Measurements from ENCODE around the gene PODXL2.
A peak's percentile ranks its signal among the peaks of the same experiment; 100 is the strongest.

The PODXL2 gene

GRCh38 chr3:127639173-127640041 is 10.4 kb downstream of the PODXL2 start:
- DNase-seq (ENCODE audit: low spot score) (no peak), ATAC-seq (ENCODE audit: low read depth) (peak; percentile 76)
- Histone ChIP-seq H3K27ac (ENCODE audit: poor library complexity, severe bottlenecking) (peak overlapping the region; percentile 1), H3K27me3 (ENCODE audit: insufficient read depth, poor library complexity, severe bottlenecking) (no peaks in the 10 kb centered on the region), H3K9me3 (ENCODE audit: severe bottlenecking) (no peaks in the 10 kb centered on the region), H3K4me3 (ENCODE audit: severe bottlenecking) (no peak overlapping the region), H3K4me1 (ENCODE audit: insufficient read depth, poor library complexity, severe bottlenecking) (no peaks in the 10 kb centered on the region), H3K36me3 (ENCODE audit: low read depth) (no peaks in the 10 kb centered on the region)
- TF ChIP-seq, protein P1, sequence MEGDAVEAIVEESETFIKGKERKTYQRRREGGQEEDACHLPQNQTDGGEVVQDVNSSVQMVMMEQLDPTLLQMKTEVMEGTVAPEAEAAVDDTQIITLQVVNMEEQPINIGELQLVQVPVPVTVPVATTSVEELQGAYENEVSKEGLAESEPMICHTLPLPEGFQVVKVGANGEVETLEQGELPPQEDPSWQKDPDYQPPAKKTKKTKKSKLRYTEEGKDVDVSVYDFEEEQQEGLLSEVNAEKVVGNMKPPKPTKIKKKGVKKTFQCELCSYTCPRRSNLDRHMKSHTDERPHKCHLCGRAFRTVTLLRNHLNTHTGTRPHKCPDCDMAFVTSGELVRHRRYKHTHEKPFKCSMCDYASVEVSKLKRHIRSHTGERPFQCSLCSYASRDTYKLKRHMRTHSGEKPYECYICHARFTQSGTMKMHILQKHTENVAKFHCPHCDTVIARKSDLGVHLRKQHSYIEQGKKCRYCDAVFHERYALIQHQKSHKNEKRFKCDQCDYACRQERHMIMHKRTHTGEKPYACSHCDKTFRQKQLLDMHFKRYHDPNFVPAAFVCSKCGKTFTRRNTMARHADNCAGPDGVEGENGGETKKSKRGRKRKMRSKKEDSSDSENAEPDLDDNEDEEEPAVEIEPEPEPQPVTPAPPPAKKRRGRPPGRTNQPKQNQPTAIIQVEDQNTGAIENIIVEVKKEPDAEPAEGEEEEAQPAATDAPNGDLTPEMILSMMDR (IDR thresholded peaks at IDR 0.05; ENCODE audit: poor library complexity, severe bottlenecking), result no peak

DNA sequence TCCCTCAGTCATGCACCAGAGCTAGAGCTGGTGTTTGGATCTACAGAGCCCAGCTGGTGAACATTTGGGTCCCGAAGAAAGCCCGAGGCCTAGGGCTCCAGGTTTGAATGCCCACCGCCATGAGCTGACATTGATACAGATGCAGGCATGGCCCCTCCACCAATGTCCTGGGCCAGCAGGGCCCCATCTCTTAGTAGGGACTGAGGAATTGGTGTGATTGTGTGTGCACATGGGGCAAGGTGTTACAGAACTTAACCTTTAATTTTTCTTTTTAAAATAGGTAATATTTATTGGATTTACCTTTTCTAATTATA is 11.0 kb downstream of the PODXL2 start:
- Histone ChIP-seq H3K9me3 (ENCODE audit: severe bottlenecking) (no peaks in the 10 kb centered on the region), H3K27me3 (ENCODE audit: insufficient read depth, poor library complexity, severe bottlenecking) (no peaks in the 10 kb centered on the region), H3K36me3 (ENCODE audit: low read depth) (no peaks in the 10 kb centered on the region), H3K4me1 (ENCODE audit: insufficient read depth, poor library complexity, severe bottlenecking) (no peaks in the 10 kb centered on the region), H3K4me3 (ENCODE audit: severe bottlenecking) (no peak overlapping the region), H3K27ac (ENCODE audit: poor library complexity, severe bottlenecking) (peak overlapping the region; percentile 1)
- ATAC-seq (ENCODE audit: low read depth) (no peak), DNase-seq (ENCODE audit: low spot score) (no peak)
- TF ChIP-seq, protein P1 (IDR thresholded peaks at IDR 0.05; ENCODE audit: poor library complexity, severe bottlenecking), result no peak

GRCh38 chr3:127644641-127645370 is 15.8 kb downstream of the PODXL2 start:
- ATAC-seq (ENCODE audit: low read depth) (no peak), DNase-seq (ENCODE audit: low spot score) (no peak)
- H3K4me3 ChIP-seq (ENCODE audit: severe bottlenecking), result no peak overlapping the region
- no peak overlapping the region for H3K27ac ChIP-seq (ENCODE audit: poor library complexity, severe bottlenecking)
- TF ChIP-seq, protein P1 (IDR thresholded peaks at IDR 0.05; ENCODE audit: poor library complexity, severe bottlenecking), result no peak
- H3K27me3 ChIP-seq (ENCODE audit: insufficient read depth, poor library complexity, severe bottlenecking), result no peaks in the 10 kb centered on the region
- H3K36me3 ChIP-seq (ENCODE audit: low read depth), result no peaks in the 10 kb centered on the region
- no peaks in the 10 kb centered on the region for H3K4me1 ChIP-seq (ENCODE audit: insufficient read depth, poor library complexity, severe bottlenecking)
- H3K9me3 ChIP-seq (ENCODE audit: severe bottlenecking), result no peaks in the 10 kb centered on the region

DNA sequence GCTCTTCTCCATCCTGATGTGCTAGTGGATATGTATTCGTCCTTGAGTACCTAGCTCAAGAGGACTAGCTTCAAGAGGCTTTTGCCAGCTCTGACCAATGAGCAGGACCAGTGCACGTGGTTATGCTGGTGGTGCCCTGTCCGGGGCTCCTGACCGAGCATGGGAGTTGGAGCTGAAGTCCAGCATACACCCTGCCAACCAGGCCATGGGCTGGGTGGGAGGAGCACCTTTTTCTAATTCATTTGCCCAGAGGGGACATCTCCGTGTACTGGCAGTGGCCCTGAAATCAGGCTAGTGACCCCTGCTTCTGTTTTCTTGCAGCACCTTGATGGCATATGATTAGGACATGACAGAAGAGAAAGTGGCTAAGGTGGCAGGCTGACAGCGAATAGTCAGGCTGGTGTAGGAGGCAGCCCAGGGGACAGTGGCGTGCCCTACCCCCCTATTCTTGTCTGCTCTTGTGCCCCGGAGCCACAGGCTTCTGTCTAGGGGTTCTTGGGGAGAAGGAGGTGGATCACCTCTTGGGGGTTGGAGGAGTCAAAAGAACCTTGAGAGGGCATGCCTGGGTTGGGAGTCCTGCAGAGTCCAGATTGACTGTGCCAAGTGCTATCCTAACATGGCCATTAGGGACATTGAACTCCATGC is 16.5 kb downstream of the PODXL2 start:
- H3K9me3 ChIP-seq (ENCODE audit: severe bottlenecking), result no peaks in the 10 kb centered on the region
- no peaks in the 10 kb centered on the region for H3K4me1 ChIP-seq (ENCODE audit: insufficient read depth, poor library complexity, severe bottlenecking)
- TF ChIP-seq, protein P1 (IDR thresholded peaks at IDR 0.05; ENCODE audit: poor library complexity, severe bottlenecking), result no peak
- no peak for ATAC-seq (ENCODE audit: low read depth)
- no peaks in the 10 kb centered on the region for H3K27me3 ChIP-seq (ENCODE audit: insufficient read depth, poor library complexity, severe bottlenecking)
- H3K27ac ChIP-seq (ENCODE audit: poor library complexity, severe bottlenecking), result no peak overlapping the region
- no peak overlapping the region for H3K4me3 ChIP-seq (ENCODE audit: severe bottlenecking)
- H3K36me3 ChIP-seq (ENCODE audit: low read depth), result no peaks in the 10 kb centered on the region
- DNase-seq (ENCODE audit: low spot score), result no peak

Measured in RWPE2 (cell line).